GM21515 (cell line): ENCODE data around the gene DDIAS.
"Not testable (repeated sequence)": the region's sequence is repeated elsewhere in the genome, so short reads cannot be mapped to it uniquely, and the experiment has no call there.

Experiments
- ATAC-seq: cut with Tn5 transposase; IDR thresholded peaks from one replicate; pipeline ENCODE4 v1.9.1; 2021; ENCODE audit not compliant: unreplicated experiment

DDIAS gene

DNA sequence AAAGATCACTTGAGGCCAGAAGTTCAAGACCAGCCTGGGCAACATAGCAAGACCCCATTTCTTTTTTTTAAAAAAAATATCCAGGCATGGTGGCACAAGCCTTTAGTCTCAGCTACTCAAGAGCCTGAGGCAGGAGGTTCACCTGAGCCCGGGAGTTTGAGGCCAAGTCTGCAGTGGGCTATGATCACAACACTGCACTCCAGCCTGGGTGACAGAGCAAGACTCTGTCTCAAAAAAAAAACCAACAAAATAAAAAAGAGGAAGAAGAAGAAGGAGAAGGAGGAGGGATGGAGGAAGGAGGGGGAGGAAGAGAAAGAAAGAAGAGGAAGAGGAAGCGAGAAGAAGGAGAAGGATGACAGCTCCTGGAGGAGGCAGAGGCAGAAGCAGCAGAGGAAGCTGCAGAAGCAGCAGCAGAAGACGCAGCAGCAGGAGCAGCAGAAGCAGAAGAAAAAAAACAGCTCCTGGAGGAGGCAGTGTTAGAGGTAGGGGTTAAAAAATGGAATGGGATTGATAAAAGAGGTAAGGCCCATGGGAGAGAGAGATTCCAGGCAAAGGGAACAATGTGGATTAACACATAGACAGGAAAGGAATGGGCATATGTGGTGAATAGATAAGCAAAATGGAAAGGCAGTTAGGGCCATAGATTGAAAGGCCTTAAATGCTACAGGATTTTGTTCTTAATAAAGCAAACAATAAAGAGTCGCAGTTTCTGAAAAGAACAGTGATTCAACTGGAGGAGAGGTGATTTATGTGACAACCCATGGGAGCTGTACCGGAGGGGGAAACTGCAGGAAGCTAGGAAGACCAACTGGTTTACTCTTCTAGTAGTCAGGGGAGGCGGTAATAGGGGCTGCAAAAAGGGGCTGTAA is 12.2 kb upstream of the DDIAS start:
- no peak for ATAC-seq

DNA sequence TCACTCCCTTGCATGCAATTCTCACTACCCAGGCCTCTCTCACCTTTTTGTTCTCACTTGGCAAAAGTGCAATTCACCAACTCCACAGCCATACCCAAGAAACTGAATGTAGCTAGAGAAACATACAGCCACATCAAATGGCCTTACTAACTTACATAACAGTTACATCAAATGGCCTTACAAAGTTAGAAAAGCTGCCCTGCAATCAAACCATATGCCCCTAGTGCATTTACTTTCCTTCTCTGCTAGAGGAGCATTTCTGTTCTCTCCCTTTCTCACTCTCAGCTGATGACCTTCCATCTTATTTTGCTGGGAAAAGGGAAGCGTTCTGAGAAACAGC is 11.6 kb upstream of the DDIAS start:
- ATAC-seq, result no peak

DNA sequence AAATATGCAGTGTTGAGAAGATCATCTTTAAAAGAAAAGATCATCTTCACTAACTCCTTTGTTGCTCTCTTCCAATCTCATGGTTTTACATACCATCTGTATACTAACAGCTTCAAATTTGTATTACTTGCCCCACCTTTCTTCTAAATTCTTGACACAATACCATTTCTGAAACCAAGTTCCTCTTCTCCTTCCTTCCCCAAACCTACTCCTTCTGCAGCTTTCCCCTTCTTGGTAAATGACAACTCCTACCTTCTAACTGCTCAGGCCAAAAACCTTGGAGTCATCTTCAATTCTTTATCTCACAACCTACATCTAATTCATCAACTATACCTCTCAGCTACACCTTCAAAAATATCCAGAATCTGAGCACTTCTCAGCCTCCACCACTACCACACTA is 10.6 kb upstream of the DDIAS start:
- no peak for ATAC-seq

DNA sequence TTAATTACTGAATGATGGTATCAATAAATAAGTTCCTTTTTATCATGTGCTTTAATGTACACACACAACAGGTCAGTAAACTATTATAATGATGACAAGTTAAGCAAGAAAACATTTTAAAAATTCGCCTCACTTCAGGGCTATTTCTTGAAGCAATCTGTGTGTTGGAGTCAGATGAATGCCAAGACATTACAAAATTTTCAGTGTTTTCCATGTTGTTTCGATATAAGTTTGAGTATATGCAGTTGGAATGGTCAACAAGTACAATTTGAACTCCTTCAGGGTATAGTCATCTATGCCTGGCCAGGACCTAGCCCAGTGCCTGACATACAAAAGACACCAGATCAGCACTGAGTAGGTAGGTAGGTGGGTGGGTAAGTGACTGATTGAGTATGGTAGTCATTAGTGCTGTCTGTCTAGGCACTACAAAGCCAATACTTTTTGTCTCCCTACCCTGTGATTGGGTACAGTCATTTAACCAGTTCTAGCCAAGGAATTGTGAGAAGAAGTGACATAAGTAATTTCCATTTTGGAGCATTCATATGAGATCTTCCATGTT is 8.8 kb upstream of the DDIAS start:
- no peak for ATAC-seq

DNA sequence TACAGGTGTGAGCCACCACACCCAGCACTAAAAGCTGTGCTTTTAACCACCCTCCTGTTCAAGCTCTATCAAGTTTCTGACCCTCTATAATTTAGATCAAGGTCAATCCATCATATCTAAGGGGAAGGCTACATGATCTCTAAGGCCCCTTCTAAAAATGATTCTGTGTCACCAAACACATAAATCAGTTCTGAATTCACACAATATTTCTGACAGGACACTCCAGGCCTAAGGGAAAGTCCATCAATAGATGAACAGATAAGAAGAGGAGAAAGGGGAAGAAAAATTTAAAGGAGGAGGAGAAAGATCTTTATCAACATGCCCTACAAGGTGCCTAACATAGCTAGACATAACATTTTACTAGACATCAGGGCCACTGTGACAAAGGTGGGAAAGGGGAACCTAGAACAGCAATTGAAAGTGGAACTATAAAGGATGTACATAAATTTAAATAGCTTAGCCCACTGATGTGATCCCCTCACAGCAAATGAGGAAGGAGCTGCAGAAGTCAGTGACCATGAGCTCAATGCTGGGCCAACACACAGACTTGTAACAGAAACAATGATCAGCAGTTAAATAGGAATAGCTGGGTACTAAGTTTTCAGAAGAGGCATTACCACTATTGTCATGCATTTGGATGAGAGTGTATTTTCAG is 6.0 kb upstream of the DDIAS start:
- peak; percentile 35 for ATAC-seq

DNA sequence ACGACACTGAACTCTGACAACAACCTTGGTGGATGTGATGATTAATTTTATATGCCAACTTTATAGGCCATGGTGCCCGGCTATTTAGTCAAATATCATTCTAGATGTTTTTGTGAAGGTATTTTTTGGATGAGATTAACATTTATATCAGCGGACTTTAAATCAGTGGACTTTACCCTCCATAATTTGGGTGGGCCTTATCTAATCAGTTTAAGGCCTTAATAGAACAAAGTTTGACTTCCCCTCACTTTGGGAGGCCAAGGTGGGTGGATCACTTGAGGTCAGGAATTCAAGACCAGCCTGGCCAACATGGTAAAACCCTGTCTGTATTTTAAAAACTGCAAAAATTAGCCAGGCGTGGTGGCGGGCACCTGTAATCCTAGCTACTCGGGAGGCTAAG is 5.4 kb upstream of the DDIAS start:
- no peak for ATAC-seq

DNA sequence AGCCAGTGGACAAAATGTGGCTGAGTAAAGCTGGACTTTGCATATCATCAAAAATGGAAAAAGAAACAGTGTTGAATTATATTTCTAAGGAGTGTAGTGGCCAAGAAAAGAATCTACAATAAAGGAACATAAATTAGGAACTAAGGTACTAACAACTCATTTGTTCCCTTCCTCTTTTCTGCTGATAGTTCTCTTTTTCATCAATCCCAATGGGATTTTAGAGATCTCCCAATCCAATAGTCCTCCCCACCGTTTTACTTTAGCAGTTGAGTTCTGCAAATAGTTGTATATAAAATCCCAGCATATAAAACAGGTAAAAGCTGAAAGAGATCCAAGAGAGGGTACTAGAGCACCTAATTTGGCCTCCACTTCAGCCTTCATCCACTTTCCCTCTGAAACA is 3.3 kb upstream of the DDIAS start:
- ATAC-seq, result no peak

DNA sequence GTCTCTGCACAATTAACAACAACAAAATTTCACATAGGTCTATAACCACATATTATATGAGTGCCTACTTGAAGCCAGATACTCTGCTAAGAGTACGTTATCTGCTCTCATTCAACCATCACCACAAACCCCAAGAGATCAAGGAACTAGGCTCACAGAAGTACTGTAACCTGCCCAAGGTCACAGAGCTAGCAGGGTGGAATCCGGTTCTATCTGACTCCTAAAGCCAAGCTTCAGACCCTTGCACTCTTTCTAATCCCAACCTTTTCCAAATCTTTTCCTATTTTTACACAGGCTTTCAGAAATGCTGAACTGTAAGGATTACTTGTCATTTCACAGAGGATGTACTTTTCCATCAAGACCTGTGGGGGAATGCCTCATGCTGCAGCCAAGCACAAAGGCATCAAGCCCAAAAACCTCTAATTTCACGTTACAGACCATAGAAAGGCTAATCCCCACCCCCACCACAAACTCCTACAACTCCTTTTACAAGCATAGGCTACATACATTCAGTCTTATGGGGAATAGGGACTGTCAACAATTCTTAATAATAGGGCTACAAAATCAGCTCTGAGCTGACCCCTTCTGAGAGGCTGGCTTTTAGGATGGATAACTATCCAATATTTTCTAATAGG is 2.2 kb upstream of the DDIAS start:
- ATAC-seq, result no peak

DNA sequence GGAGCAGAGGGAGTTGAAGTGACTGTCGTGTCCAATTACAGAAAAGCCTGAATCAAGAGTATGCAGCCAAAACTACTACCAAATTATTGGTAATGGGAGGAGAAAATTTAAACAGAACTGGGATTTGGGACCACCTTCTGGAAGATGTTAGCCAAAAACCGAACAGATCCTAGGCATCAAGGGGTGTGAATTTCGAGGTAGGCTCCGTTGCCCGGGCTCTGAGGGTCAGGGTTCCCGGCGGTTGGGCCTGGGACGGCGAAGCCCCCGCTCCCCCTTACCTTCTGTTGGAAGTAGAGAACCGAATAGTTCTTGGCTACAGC is 1.6 kb upstream of the DDIAS start:
- ATAC-seq, result peak; percentile 3

DNA sequence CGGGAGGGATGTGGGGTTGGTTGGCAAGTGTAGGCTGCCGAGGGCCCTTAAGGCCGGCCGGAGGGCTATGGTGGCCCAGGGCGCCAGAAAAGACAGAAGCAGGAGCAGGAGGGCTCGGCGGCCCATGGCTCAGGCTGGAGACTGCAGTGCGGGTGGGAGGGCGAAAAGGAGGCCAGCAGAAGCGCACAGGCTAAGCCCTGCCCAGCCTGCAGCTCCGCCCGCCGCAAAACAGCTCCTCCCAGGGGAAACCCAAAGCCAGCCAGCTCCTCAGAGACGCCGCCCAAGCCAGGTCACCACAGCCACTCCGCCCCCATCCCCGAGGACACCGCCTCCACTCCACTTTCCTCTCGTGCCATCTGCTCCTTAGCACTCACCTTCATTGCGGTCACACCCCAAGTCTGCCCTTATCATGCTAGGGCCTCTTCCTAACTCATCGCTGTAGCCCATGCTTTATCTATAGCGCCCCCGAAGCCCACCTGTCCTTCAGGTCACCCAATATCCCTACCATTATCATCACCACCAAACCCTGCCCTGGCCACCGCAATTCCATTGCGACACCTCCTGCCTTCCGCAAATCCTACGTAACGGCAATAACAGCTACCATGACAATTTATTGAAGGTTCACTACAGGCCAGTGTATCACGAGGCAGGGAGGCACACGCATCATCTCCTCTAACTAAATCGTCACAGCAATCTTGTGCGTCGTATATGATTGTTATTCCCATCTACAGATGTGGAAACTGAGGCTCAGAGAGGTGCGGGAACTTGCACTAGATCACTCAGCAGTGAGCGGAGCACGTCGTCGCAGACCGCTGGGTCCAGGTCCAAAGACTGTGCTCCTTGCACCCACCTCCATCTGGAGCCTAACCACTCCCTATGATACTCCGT is 1.0 kb upstream of the DDIAS start, which contains the start of gene PRCP:
PRCP (minus strand) TSS at position 154 of the 888 bp plus-strand sequence; CDS start at position 126, 28 bp downstream.
- peak; percentile 81 for ATAC-seq

DNA sequence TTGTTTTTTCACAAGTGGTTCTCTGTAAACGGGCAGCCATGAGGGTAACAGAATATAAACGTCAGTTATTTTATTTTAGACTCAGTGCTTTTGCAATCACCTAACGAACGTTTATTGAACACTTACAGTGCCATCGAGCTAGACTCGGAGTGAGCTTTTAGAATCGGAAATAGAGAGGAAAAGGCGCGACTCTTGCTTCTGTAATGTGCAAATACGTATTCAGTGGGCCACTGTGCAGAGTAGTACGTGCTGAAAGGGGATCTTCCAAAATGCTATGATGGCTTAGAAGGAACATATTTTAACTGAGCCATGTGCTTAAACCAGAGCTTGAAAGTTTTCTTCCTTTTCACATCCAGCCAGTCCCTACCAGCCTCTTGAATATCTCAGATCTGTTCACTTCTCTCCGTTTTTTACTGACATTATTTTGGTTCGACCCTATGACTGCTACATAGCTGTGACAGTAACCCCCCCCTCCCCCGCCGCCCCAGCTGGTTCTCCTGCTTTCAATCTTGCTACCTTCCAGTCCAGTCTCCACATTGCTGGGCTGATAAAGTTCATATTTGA is 468 bp downstream of the DDIAS start:
- ATAC-seq, result no peak

DNA sequence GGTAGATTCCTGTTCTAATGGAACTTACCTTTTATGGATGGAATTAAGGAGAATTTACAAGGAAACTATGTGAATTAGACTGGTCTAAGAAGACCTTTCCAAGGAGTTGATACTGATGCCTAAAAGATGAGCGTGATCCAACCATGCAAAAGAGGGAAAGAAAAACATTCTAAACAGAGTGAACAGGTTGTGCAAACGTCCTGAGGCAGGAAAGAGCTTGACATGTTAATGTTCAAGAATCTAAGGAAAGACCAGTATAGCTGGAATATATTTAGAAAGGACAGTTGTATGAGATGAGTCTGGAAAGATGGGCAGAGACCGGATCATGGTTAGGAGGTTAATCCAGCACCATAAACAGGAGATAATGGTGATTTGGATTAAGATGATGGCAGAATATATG is 1.3 kb downstream of the DDIAS start:
- no peak for ATAC-seq

DNA sequence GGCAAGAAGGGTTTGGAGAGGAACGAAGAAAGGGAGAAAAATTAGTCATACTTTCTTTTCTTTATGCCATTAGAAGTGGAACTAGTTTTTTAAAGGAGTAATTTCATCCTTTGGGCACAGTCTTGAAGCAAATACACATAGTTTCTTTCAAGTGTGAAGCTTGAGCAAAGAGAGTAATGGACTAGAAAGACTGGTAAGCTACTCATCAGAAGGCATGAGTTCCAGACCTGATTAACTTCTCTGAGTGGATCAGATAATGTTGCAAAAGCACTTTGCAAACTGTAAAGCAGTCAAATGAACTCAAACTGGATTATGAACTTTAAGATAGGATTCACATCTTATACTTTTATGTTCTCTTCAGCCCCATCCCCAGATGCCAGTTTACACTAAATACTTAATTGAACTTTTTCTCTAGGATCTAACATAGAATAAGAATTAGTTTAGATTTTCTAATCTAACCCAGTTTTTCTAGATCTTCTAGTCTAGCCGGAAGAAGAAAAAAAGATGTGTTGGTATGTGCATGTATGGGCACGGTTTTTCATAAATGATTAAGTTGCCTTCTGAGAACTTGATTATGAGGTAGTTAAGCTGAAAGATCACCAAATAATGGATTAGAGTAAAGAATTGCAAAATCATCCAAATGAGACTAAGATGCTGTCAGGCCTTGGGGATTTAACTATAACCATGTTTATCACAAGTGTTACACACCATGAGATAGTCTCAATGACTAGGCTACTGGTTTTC is 2.5 kb downstream of the DDIAS start:
- ATAC-seq, result no peak

DNA sequence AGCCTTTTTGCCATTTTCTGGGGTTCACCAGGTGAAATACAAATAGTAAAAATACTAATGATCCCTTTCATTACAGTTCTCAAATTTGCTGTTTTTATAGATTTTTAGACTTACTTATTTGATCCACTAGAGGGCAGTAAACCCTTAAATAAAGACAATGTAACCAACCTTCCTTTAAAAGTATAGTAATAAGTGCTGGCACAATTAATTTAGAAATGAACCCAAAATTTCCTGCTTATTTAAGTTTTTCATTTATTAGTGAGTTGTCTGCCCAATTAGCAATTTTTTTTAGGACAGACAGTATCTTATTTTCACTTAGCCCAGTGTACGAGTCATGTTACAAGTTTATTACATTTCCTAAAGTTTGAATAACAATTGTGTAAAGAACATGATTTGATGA is 4.7 kb downstream of the DDIAS start:
- no peak for ATAC-seq

DNA sequence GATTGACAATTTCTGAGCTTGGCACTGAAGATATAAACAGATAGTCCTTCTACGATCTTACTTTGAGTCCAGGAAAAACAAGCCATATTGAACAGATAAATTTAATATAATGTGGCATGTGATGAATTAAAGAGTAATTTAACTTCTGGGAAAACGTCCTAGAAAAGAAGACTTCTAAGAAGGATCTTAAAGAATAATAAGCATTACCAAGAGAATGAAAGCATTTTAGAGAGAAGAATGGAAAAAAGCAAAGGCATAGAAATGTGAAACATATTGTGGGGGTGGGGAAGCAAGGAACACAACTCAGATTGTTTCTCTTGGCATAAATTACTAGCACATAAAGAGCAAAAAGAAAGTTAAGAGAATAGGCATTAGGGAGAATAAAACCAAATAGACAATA is 5.4 kb downstream of the DDIAS start:
- no peak for ATAC-seq

DNA sequence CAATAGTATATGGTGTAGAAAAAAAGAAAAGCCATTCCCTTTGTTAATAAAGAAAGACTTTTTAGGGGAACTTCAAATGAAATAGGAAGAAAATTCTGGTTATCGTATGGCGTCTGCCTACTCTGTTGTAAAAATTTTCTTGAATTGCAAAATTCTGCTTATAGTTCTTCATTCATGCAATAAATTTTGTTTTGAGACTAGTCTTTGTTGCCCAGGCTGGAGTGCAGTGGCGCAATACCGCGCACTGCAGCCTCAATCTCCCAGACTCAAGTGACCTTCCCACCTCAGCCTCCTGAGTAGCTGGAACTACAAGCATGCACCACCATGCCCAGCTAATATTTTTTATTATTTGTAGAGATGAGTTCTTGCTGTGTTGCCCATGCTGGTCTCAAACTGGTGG is 5.8 kb downstream of the DDIAS start:
- ATAC-seq, result no peak

DNA sequence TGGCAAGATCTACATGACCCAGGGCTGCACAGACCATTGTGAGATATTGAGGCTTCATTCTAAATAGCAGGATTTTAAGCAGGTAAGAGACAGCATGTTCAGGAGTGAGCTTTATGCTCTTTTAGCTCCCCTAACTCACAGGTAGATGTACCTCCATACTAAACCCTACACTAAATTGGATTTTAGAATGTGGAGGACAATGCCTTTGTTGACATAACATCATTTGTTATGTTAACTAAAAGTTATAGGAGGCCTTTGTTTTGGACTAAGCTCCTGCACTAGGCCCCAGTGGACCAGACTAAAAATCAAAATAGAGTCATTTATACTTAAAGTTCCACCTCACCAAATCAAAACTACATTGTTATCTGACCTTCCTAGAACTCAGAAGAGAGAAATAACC is 6.8 kb downstream of the DDIAS start:
- ATAC-seq, result no peak

DNA sequence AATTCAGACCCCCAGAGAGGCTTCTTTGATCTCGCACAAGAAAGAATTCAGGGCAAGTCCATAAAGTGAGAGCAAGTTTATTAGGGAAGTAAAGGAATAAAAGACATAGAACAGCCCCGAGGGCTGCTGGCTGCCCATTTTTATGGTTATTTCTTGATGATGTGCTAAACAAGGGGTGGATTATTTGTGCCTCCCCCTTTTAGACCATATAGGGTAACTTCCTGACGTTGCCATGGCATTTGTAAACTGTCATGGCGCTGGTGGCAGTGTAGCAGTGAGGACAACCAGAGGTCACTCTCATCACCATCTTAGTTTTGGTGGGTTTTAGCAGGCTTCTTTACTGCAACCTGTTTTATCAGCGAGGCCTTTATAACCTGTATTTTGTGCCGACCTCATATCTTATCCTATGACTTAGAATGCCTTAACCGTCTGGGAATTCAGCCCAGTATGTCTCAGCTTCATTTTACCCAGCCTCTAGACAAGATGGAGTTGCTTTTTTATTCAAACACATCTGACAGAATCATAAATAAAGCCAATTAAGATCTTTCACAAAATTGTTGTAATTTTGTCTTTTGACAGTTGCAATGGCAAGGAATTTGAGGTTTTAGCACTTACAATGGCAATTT is 7.6 kb downstream of the DDIAS start:
- ATAC-seq, result no peak

DNA sequence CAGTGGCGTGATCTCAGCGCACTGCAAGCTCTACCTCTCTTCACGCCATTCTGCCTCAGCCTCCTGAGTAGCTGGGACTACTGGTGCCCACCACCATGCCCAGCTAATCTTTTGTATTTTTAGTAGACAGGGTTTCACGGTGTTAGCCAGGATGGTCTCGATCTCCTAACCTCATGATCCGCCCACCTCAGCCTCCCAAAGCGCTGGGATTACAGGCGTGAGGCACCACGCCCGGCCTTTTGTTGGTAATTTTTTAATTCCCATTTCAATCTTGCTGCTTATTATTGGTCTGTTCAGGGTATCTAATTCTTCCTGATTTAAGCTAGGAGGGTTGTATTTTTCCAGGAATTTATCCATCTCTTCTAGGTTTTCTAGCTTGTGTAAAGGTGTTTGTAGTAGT is 18.2 kb downstream of the DDIAS start:
- ATAC-seq, result not testable (repeated sequence)

DNA sequence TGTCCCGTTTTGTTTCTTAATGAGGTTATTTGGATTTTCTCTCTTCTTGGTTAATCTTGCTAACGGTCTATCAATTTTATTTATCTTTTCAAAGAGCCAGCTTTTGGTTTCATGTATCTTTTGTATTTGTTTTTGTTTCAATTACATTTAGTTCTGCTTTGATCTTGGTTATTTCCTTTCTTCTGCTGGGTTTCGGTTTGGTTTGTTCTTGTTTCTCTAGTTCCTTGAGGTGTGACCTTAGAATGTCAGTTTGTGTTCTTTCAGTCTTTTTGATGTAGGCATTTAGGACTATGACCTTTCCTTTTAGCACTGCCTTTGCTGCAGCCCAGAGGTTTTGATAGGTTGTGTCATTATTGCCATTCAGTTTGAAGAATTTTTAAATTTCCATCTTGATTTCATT is 18.7 kb downstream of the DDIAS start:
- not testable (repeated sequence) for ATAC-seq
